ENCODE measurements around the gene RCVRN. TPM values are rescaled to one million over a fixed set of nuclear protein-coding genes. Genes with fewer than 3 reads are reported as not detected.

Gene RCVRN
- total and polyA plus RNA-seq, 2 of the 4 experiments (the other 2 are of a cell fraction) = not detected

- Histone ChIP-seq H4K91ac (ENCODE audit: insufficient read depth, low read depth, low read length) (no peak overlapping the region), H3K4me2 (ENCODE audit: low read depth, low read length) (no peak overlapping the region), H2BK5ac (ENCODE audit: low read depth, low read length, poor library complexity, severe bottlenecking) (no peak overlapping the region), H3K18ac (ENCODE audit: low read depth, low read length) (no peak overlapping the region), H3K14ac (replicated peaks; ENCODE audit: low read depth, low read length) (no peak overlapping the region), H3K79me1 (ENCODE audit: low read depth in 1 of 2, low read length in 2 of 2) (no peaks in the 10 kb centered on the region), H4K5ac (ENCODE audit: low read depth, low read length) (no peak overlapping the region), H3K4me1 (ENCODE audit: control insufficient read depth, insufficient read depth, low read length) (no peaks in the 10 kb centered on the region), H2AFZ (replicated peaks; ENCODE audit: low read length, poor library complexity) (no peak overlapping the region), H2BK15ac (ENCODE audit: low read depth, low read length) (no peak overlapping the region), H2BK20ac (ENCODE audit: low read depth, low read length) (no peak overlapping the region), H3K4me3 (ENCODE audit: insufficient read depth, low read depth, low read length) (no peak overlapping the region), H3K9ac (ENCODE audit: low read depth, low read length) (no peak overlapping the region), H3K27me3 (ENCODE audit: control insufficient read depth, insufficient read depth, low read length) (no peaks in the 10 kb centered on the region; the same call in 1 of the 2 replicates), H3K23ac (ENCODE audit: low read depth, low read length) (no peak overlapping the region), H2BK120ac (ENCODE audit: low read depth, low read length) (no peak overlapping the region), H3K9me1 (ENCODE audit: insufficient read depth, low read length) (no peaks in the 10 kb centered on the region), H3K4ac (ENCODE audit: low read depth, low read length) (no peak overlapping the region; the same call in 1 of the 2 replicates), H4K20me1 (ENCODE audit: insufficient read depth, low read length) (no peaks in the 10 kb centered on the region), H2AK9ac (replicated peaks; ENCODE audit: low read depth, low read length, poor library complexity) (no peak overlapping the region), H2AK5ac (ENCODE audit: low read depth, low read length) (no peak overlapping the region), H3K9me3 (ENCODE audit: control insufficient read depth, insufficient read depth, low read length) (no peaks in the 10 kb centered on the region), H4K8ac (ENCODE audit: low read depth in 2 of 2, low read length in 2 of 2) (no peak overlapping the region), H3K27ac (ENCODE audit: insufficient read depth, low read length) (no peak overlapping the region), H3K56ac (ENCODE audit: extremely low read depth, insufficient read depth, low read length) (no peak overlapping the region), H3K36me3 (ENCODE audit: control insufficient read depth, insufficient read depth, low read length) (no peaks in the 10 kb centered on the region)
- intact Hi-C loops (cut with micrococcal nuclease) (no loop called here), dilution Hi-C loops (cut with HindIII; ENCODE audit: low sequenced_read_pairs, unreplicated experiment) (no loop called here), in situ Hi-C loops (cut with MboI; ENCODE audit: low sequenced_read_pairs) (no loop called here)
- WGBS, 2 experiments (ENCODE audit: extremely low coverage in 2 of 2, insufficient read length in 1 of 2) = 100% methylated on average over 1 of the region's 3 CpGs; no CpG with 5 or more reads in 1 of the 2 experiments
- TF ChIP-seq BHLHE40 (IDR thresholded peaks at IDR 0.05; ENCODE audit: low read depth, low read length) (no peak), USF2 (IDR thresholded peaks at IDR 0.05; ENCODE audit: low read depth, low read length) (no peak), SMC3 (IDR thresholded peaks at IDR 0.05; ENCODE audit: low read depth, low read length) (no peak), CHD1 (IDR thresholded peaks at IDR 0.05; ENCODE audit: low read depth, low read length) (no peak), RAD21 (IDR thresholded peaks at IDR 0.05; ENCODE audit: low read length) (no peak), NFE2L2 (IDR thresholded peaks at IDR 0.05; ENCODE audit: low read depth, low read length) (no peak), MAFK (IDR thresholded peaks at IDR 0.05; ENCODE audit: low read depth, low read length) (no peak), MXI1 (IDR thresholded peaks at IDR 0.05; ENCODE audit: borderline replicate concordance, low read depth, low read length) (no peak), RCOR1 (IDR thresholded peaks at IDR 0.05; ENCODE audit: insufficient replicate concordance, low read length) (no peak), MAZ (IDR thresholded peaks at IDR 0.05; ENCODE audit: borderline replicate concordance, low read depth, low read length) (no peak), ELK1 (IDR thresholded peaks at IDR 0.05; ENCODE audit: borderline replicate concordance, low read depth, low read length) (no peak), RFX5 (IDR thresholded peaks at IDR 0.05; ENCODE audit: low read depth, low read length) (no peak), FOS (IDR thresholded peaks at IDR 0.05; ENCODE audit: low read depth, low read length) (no peak), CTCF (conservative IDR thresholded peaks at IDR 0.05; ENCODE audit: low read depth, low read length) (no peak), POLR2A (IDR thresholded peaks at IDR 0.05; ENCODE audit: low read depth, low read length) (no peak), CEBPB (IDR thresholded peaks at IDR 0.05; ENCODE audit: low read depth, low read length) (no peak)
- DNase-seq (no peak), ATAC-seq (ENCODE audit: low read depth) (no peak)
- ChIA-PET POLR2A (ENCODE audit: unreplicated experiment) (no interaction called here), CTCF (no interaction called here)
- no TSS peak for BruUV-seq (replicated peaks)
These were observed 10.8 kb downstream of the RCVRN start for GRCh38 chr17:9894231-9894630.

Measured in IMR-90 (cell line).